Measurements from ENCODE around the gene FGF14. TPM values are rescaled to one million over a fixed set of nuclear protein-coding genes. Genes with fewer than 3 reads are reported as not detected.
A peak's percentile ranks its signal among the peaks of the same experiment; 100 is the strongest.

The FGF14 gene
- total RNA-seq, 1 experiment from 2014 or later: 0.22 TPM

DNA sequence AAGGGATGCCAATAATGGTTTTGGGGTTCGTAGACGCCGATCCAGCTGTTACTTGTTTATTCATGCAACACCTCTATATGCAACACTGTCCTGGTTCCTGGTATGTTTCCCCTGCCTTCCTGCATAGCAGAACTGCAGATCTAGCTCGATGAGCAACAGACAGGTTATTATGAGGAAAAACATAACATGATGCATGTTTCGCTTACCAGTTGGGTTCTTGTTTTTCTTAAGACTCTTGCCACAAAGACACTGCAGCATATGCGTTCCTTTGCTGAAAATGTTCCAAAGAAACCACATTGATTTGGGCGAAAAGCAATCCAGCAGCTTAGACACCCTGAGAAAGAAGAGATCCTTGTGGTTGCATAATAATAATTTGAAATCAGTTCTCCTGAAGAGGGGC lies 583 bp downstream of the FGF14 start:
- WGBS (ENCODE audit: extremely low coverage, insufficient read length, low lambda C conversion rate): no CpG with 5 or more reads among the region's 7 CpGs
- no peak overlapping the region for H2AFZ ChIP-seq (ENCODE audit: low read length)
- no peaks in the 10 kb centered on the region for H3K9me3 ChIP-seq (ENCODE audit: control insufficient read depth, low read depth, low read length)

More for the DNA sequence above, 583 bp downstream of the FGF14 start:
- Histone ChIP-seq H4K91ac (ENCODE audit: insufficient read length, low read depth, low read length) (no peak overlapping the region), H3K4me1 (ENCODE audit: insufficient read depth, low read length) (peaks cover 4% of the 10 kb centered on the region), H2BK5ac (ENCODE audit: insufficient read length, low read length) (no peak overlapping the region), H3K4ac (ENCODE audit: low read depth, low read length) (no peak overlapping the region), H2BK15ac (ENCODE audit: low read depth, low read length) (no peak overlapping the region), H3K27me3 (ENCODE audit: insufficient read depth, low read length) (peaks cover 12% of the 10 kb centered on the region; the same call in 1 of the 2 replicates), H3K56ac (ENCODE audit: insufficient read length, low read depth, low read length) (no peak overlapping the region), H3K9ac (ENCODE audit: extremely low read depth, insufficient read length, low read length) (peak overlapping the region; percentile 1), H3K79me1 (ENCODE audit: insufficient read depth, low read depth, low read length, poor library complexity, severe bottlenecking) (no peaks in the 10 kb centered on the region), H3K23me2 (ENCODE audit: insufficient read length, low read depth, low read length, poor library complexity, severe bottlenecking) (peaks cover 23% of the 10 kb centered on the region), H4K8ac (replicated peaks; ENCODE audit: insufficient read length, low read depth, low read length) (no peak overlapping the region), H4K20me1 (ENCODE audit: control insufficient read depth, insufficient read depth, insufficient read length) (no peaks in the 10 kb centered on the region), H3K23ac (ENCODE audit: insufficient read length, low read depth, low read length) (no peak overlapping the region), H3K14ac (ENCODE audit: insufficient read depth, low read length) (no peak overlapping the region), H2BK12ac (ENCODE audit: insufficient read length, low read depth, low read length) (no peak overlapping the region), H2AK5ac (ENCODE audit: insufficient read length, low read length) (no peak overlapping the region), H2BK20ac (ENCODE audit: low read depth, low read length, poor library complexity, severe bottlenecking) (no peak overlapping the region), H3T11ph (ENCODE audit: low read length) (no peak overlapping the region), H2BK120ac (ENCODE audit: low read depth, low read length, poor library complexity, severe bottlenecking) (no peak overlapping the region), H4K5ac (ENCODE audit: insufficient read length, low read depth, low read length) (no peak overlapping the region), H3K27ac (ENCODE audit: insufficient read length, low read depth, low read length) (no peak overlapping the region), H3K79me2 (ENCODE audit: insufficient read depth, low read length) (no peaks in the 10 kb centered on the region), H3K18ac (ENCODE audit: insufficient read length, low read depth, low read length) (no peak overlapping the region), H3K4me2 (ENCODE audit: insufficient read depth, insufficient read length, low read length) (peak overlapping the region; percentile 95)
- Mint-ChIP-seq H3K9me3 (no peaks in the 10 kb centered on the region), H3K27me3 (ENCODE audit: low read depth) (peaks cover 76% of the 10 kb centered on the region), H3K27ac (no peak overlapping the region), H3K36me3 (ENCODE audit: insufficient read depth in 1 of 3, low read depth in 3 of 3) (no peaks in the 10 kb centered on the region), H3K4me3 (peak overlapping the region; percentile 65 to 86), H3K4me1 (peaks cover 23 to 25% of the 10 kb centered on the region in 2 experiments)
- TF ChIP-seq, protein P1, sequence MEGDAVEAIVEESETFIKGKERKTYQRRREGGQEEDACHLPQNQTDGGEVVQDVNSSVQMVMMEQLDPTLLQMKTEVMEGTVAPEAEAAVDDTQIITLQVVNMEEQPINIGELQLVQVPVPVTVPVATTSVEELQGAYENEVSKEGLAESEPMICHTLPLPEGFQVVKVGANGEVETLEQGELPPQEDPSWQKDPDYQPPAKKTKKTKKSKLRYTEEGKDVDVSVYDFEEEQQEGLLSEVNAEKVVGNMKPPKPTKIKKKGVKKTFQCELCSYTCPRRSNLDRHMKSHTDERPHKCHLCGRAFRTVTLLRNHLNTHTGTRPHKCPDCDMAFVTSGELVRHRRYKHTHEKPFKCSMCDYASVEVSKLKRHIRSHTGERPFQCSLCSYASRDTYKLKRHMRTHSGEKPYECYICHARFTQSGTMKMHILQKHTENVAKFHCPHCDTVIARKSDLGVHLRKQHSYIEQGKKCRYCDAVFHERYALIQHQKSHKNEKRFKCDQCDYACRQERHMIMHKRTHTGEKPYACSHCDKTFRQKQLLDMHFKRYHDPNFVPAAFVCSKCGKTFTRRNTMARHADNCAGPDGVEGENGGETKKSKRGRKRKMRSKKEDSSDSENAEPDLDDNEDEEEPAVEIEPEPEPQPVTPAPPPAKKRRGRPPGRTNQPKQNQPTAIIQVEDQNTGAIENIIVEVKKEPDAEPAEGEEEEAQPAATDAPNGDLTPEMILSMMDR (conservative IDR thresholded peaks at IDR 0.05): no peak
- DNase-seq: no peak

All from H9 (cell line).